OCI-LY1 (cell line): ENCODE measurements around the gene NELFE.

Source experiments
- EZH2 ChIP-seq: fragments of 200-600 bp; sonication (generic), shearing (Covaris generic); IDR thresholded peaks from 2 replicates; pipeline ENCODE4 v1.8.0; 2017; ENCODE audit warnings: borderline replicate concordance, mixed run types, mild to moderate bottlenecking, antibody characterized with exemption, low read length, moderate library complexity, mixed read lengths
- TF ChIP-seq, protein P1 (sequence below): fragments of 200-600 bp; sonication (generic), shearing (Covaris generic); IDR thresholded peaks from 2 replicates; pipeline ENCODE4 v1.5.1; 2017; ENCODE audit warnings: mild to moderate bottlenecking, antibody characterized with exemption, low read length, moderate library complexity, mixed read lengths

DNA sequence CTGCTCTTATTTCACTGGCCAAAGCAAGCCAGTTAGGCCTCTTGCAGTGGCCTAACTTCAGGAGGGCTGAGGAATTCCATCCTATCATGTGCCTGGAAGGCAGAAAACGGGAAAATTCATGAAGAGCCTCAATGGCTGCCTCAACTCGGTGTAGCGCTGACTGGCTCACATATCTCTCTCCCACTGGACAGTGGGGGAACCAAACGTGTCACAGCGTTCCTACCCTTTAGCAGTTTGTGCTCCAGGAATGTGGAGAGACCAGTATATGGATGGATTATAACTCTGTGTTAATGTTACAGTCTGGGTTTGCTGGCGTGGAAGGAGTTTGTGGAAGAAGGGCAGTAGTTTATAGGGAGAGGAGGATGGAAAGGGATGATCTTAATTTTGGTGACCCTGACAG, 43.0 kb downstream of the NELFE start:
- no peak for TF ChIP-seq EZH2
- TF ChIP-seq, protein P1, sequence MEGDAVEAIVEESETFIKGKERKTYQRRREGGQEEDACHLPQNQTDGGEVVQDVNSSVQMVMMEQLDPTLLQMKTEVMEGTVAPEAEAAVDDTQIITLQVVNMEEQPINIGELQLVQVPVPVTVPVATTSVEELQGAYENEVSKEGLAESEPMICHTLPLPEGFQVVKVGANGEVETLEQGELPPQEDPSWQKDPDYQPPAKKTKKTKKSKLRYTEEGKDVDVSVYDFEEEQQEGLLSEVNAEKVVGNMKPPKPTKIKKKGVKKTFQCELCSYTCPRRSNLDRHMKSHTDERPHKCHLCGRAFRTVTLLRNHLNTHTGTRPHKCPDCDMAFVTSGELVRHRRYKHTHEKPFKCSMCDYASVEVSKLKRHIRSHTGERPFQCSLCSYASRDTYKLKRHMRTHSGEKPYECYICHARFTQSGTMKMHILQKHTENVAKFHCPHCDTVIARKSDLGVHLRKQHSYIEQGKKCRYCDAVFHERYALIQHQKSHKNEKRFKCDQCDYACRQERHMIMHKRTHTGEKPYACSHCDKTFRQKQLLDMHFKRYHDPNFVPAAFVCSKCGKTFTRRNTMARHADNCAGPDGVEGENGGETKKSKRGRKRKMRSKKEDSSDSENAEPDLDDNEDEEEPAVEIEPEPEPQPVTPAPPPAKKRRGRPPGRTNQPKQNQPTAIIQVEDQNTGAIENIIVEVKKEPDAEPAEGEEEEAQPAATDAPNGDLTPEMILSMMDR, result no peak
